NCI-H1092 (cell line): ENCODE measurements around the gene MIP.
A peak's percentile ranks its signal among the peaks of the same experiment; 100 is the strongest.
"Not testable (repeated sequence)": the region's sequence is repeated elsewhere in the genome, so short reads cannot be mapped to it uniquely, and the experiment has no call there.

Source experiments
- DNase-seq: peaks from one replicate; lab custom pipeline; 2025; lab: John Stamatoyannopoulos, UW

Gene MIP

GRCh38 chr12:56454557-56454956, at the start of gene MIP:
MIP (minus strand) TSS chr12:56454657; CDS start chr12:56454613, 44 bp downstream.
- no peak for DNase-seq

GRCh38 chr12:56499879-56500278, 45.4 kb upstream of the MIP start:
- not testable (repeated sequence) for DNase-seq

GRCh38 chr12:56499452-56499851, 45.0 kb upstream of the MIP start:
- not testable (repeated sequence) for DNase-seq

GRCh38 chr12:56498126-56498902, 43.9 kb upstream of the MIP start:
- peak; percentile 61 for DNase-seq

- not testable (repeated sequence) for DNase-seq
These were observed 42.2 kb upstream of the MIP start for GRCh38 chr12:56496704-56497103.

GRCh38 chr12:56494481-56494880, 40.0 kb upstream of the MIP start:
- DNase-seq, result not testable (repeated sequence)

GRCh38 chr12:56494106-56494415, 39.6 kb upstream of the MIP start:
- not testable (repeated sequence) for DNase-seq

GRCh38 chr12:56493409-56494105, 39.1 kb upstream of the MIP start:
- DNase-seq, result not testable (repeated sequence)

GRCh38 chr12:56490360-56490759, 35.9 kb upstream of the MIP start:
- no peak for DNase-seq

- peak; percentile 24 for DNase-seq
These were observed 33.8 kb upstream of the MIP start, which contains the start of gene GLS2 for GRCh38 chr12:56488041-56488955. GLS2 (minus strand) TSS chr12:56488161; CDS start chr12:56488118, 43 bp downstream.

GRCh38 chr12:56487448-56488040, 33.1 kb upstream of the MIP start:
- DNase-seq, result no peak

GRCh38 chr12:56486694-56487093, 32.2 kb upstream of the MIP start:
- DNase-seq, result no peak

GRCh38 chr12:56484566-56484965, 30.1 kb upstream of the MIP start:
- no peak for DNase-seq

- no peak for DNase-seq
These were observed 25.2 kb upstream of the MIP start for GRCh38 chr12:56479625-56480024.

- DNase-seq, result no peak
These were observed 23.2 kb upstream of the MIP start for GRCh38 chr12:56477521-56478225.

GRCh38 chr12:56476972-56477432, 22.5 kb upstream of the MIP start:
- no peak for DNase-seq

- no peak for DNase-seq
These were observed 21.7 kb upstream of the MIP start for GRCh38 chr12:56476143-56476542.

- no peak for DNase-seq
These were observed 19.9 kb upstream of the MIP start for GRCh38 chr12:56474389-56474788.

GRCh38 chr12:56469007-56469930, 14.8 kb upstream of the MIP start:
- DNase-seq, result no peak
